Colonic mucosa (tissue), 4 donors: ENCODE data around the gene MEX3B. TPM values are rescaled to one million over a fixed set of nuclear protein-coding genes. Genes with fewer than 3 reads are reported as not detected.

Source experiments
- DNase-seq: peaks from one replicate; pipeline ENCODE4 v3.0.0-alpha.2; 2020
- H3K27ac ChIP-seq: fragments of 200-600 bp; one replicate; pipeline ENCODE4 v1.8.0; 2021
- H3K27me3 ChIP-seq: fragments of 200-600 bp; one replicate; pipeline ENCODE4 v1.8.0; 2021
- H3K36me3 ChIP-seq: fragments of 200-600 bp; one replicate; pipeline ENCODE4 v1.8.0; 2021
- H3K4me1 ChIP-seq: fragments of 200-600 bp; one replicate; pipeline ENCODE4 v1.8.0; 2021; ENCODE audit warnings: mild to moderate bottlenecking
- H3K4me3 ChIP-seq: fragments of 200-600 bp; one replicate; pipeline ENCODE4 v1.8.0; 2021
- H3K9ac ChIP-seq, 2 donors: one replicate each; pipeline ENCODE4 v1.7.0; 2013; ENCODE audit warnings: control low read depth in 2 of 2, low read depth in 2 of 2, low read length in 2 of 2
- H3K9me3 ChIP-seq: fragments of 200-600 bp; one replicate; pipeline ENCODE4 v1.8.0; 2021
- intact Hi-C: fragments of 100-400 bp; cut with DNase I; formaldehyde crosslinking; loops from one replicate; pipeline ENCODE4 v1.14.1; 2022
- total RNA-seq, 2 donors: library from RNA; stranded (reverse); fragmentation: NEBNext Ultra II Directional in 1 of 2; extraction: Animal tissue kit (Norgen Biotek cat#: 25700) in 1 of 2; gene quantifications; one replicate each; pipeline ENCODE4 v1.2.1, GENCODE V29; 2021
- TF ChIP-seq, protein P1 (sequence below): fragments of 200-600 bp; IDR thresholded peaks from one replicate; pipeline ENCODE4 v1.8.0; 2022; ENCODE audit warnings: antibody characterized with exemption, mild to moderate bottlenecking
- donor health status: healthy.
- donor health status: DM: no; HTN: no; CAD: no.
- donor health status: DM: no; HTN: no; CAD: no.

MEX3B gene
- total RNA-seq: 1 to 10 TPM in 1 of 2 donors, under 1 TPM in 1; 0.72 to 1.1 TPM

DNA sequence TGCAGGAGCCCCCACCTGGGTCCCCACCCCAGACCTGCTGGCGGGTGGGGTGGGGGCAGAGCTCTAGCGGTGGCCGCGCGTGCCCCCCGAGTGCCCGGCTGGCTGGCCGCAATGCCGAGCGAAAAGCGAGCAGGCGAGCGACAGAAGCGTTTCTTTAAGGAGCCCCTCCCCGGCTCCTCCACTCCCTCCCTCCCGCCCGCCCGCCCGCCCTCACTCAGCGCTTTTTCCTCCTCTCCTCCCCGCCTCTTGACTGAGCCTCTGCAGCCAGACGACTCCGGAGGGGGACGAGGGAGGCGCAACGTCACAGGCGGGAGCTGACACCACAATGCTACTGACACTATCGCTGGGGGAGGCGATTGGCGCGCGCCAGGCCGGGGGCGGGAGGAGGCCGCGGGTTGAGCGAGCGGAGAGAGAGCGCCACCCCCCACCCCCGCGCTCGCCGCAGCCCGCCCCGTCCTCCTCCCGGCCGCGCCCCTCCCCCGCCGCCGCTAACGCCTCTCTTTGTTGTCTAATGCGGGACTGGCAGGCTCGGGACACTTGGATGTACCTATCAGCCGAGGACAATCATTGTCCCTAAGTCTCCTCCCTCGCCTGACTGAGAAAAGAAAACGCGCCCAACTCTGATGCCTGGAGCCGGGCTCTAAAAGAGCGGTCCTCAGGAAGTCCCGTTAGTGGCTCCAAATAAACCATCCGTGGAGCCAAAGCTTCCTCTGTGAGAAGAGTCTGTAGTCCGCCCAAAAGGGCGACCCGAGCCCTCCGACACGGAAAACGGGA, at the start of gene MEX3B:
TSS of gene MEX3B (minus strand) at position 127 of the 774 bp plus-strand sequence. CDS start 313 bp downstream, outside the sequence.
- Histone ChIP-seq H3K4me3 (peak within 1 kb of the TSS; percentile 84), H3K27me3 (peaks cover 26% of the 10 kb centered on the region), H3K4me1 (peaks cover 7% of the 10 kb centered on the region), H3K36me3 (no peaks in the 10 kb centered on the region), H3K9ac (peak within 1 kb of the TSS; percentile 68 to 72), H3K9me3 (no peaks in the 10 kb centered on the region), H3K27ac (peak within 1 kb of the TSS; percentile 87)
- TF ChIP-seq, protein P1, sequence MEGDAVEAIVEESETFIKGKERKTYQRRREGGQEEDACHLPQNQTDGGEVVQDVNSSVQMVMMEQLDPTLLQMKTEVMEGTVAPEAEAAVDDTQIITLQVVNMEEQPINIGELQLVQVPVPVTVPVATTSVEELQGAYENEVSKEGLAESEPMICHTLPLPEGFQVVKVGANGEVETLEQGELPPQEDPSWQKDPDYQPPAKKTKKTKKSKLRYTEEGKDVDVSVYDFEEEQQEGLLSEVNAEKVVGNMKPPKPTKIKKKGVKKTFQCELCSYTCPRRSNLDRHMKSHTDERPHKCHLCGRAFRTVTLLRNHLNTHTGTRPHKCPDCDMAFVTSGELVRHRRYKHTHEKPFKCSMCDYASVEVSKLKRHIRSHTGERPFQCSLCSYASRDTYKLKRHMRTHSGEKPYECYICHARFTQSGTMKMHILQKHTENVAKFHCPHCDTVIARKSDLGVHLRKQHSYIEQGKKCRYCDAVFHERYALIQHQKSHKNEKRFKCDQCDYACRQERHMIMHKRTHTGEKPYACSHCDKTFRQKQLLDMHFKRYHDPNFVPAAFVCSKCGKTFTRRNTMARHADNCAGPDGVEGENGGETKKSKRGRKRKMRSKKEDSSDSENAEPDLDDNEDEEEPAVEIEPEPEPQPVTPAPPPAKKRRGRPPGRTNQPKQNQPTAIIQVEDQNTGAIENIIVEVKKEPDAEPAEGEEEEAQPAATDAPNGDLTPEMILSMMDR: no peak
- intact Hi-C loops: loop anchor here (10.0 kb wide), 1 partner anchor 561 kb away; no protein-coding TSS in a partner anchor
- peak; percentile 94 for DNase-seq

DNA sequence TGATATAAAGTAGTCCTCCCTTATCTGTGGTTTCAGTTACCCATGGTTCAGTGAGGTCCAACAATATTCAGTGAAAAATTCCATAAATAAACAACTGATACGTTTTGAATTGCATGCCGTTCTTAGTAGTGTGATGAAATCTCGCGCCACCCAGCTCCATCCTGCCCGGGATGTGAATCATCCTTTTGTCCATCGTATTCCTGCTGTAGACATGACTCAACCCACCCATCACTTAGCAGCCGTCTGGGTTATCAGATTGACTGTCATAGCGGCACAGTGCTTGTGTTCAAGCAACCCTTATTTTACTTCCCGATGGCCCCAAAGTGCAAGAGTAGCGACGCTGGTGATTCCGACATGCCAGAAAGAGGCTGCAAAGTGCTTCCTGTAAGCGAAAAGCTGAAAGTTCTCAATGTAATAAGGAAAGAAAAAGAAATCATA, 48.0 kb upstream of the MEX3B start:
- no peak overlapping the region for H3K27ac ChIP-seq
- intact Hi-C loops: no loop called here
- no peak overlapping the region for H3K9ac ChIP-seq
- no peaks in the 10 kb centered on the region for H3K36me3 ChIP-seq
- H3K4me1 ChIP-seq: no peaks in the 10 kb centered on the region
- no peak for DNase-seq
- no peak overlapping the region for H3K4me3 ChIP-seq
- no peaks in the 10 kb centered on the region for H3K9me3 ChIP-seq
- TF ChIP-seq, protein P1: no peak
- H3K27me3 ChIP-seq: no peaks in the 10 kb centered on the region

DNA sequence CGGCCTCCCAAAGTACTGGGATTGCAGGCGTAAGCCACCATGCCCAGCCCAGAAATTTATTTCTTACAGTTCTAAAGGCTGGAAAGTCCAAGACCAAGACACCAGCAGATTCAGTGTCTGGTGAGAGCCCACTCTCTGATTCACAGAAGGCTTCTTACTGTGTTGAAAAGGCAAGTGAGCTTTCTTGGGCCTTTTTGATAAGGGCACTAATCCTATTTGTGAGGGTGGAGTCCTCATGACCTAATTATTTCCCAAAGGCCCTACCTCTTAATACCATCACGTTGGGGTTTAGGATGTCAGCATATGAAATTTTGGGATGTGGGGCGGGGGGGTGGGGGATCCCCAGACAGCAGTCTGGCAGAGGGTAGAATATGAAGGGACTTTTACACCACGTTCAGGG, 47.5 kb upstream of the MEX3B start:
- Histone ChIP-seq H3K36me3 (no peaks in the 10 kb centered on the region), H3K9ac (no peak overlapping the region), H3K4me3 (no peak overlapping the region), H3K27ac (no peak overlapping the region), H3K4me1 (no peaks in the 10 kb centered on the region), H3K9me3 (no peaks in the 10 kb centered on the region), H3K27me3 (no peaks in the 10 kb centered on the region)
- TF ChIP-seq, protein P1: no peak
- intact Hi-C loops: no loop called here
- DNase-seq: no peak

DNA sequence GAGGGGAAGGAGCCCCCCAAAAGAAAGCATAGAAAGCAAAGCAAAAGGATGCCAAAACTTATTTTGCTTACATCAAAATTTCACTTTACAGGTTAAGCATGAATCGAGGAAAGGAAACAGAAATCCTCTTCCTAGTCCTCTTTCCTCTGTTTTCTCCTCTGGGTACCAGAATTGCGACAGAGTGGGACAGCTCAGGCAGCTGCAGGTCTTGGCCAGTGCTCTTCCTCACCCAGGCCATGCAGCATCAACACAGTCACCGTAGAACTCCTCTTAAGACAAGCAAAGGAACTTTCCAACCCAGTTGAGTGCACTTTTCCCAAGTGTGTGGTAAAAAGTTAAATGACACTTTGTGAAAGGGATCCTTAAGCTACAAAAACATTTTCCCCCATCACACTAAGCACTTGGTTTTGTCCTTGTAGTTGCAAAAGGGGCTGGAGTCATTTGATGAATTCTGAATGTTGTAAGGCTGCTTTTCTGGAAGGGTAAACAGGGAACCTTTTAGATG, 45.9 kb upstream of the MEX3B start:
- intact Hi-C loops: no loop called here
- no peaks in the 10 kb centered on the region for H3K9me3 ChIP-seq
- DNase-seq: no peak
- no peak overlapping the region for H3K9ac ChIP-seq
- TF ChIP-seq, protein P1: no peak
- no peak overlapping the region for H3K27ac ChIP-seq
- H3K4me1 ChIP-seq: no peaks in the 10 kb centered on the region
- H3K36me3 ChIP-seq: no peaks in the 10 kb centered on the region
- no peaks in the 10 kb centered on the region for H3K27me3 ChIP-seq
- H3K4me3 ChIP-seq: no peak overlapping the region

DNA sequence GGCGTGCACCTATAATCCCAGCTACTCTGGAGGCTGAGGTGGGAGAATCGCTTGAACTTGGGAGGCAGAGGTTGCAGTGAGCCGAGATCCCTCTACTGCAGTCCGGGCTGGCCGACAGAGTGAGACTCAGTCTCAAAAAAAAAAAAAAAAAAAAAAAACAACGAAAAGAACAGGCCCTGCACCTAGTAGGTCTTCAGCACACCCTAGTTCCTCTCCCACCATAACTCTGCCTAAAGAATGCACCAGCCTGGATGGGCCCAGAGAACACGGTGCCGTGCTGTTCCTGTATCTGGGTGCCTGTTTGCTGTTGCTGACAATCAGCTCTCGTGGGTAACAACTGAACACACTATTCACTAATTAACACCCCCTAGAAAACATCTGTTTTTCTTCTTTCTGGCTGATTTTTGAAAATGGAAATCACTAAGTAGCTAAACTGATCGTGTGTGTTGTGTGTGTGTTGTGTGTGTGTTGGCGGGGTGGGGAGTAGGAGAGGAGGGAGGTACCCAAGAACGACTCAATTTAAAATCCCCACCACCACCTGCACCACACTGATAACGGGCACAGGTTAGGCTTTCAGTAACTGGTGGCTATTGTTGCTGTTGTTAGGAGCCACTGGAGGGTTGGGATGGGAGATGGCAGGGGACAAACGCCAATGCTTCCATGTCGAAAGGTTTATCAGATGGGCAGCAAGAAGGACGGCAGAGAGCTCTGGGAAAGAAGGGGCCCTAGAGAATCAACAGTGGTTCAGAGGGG, 40.6 kb upstream of the MEX3B start:
- no peak for DNase-seq
- no peaks in the 10 kb centered on the region for H3K27me3 ChIP-seq
- TF ChIP-seq, protein P1: no peak
- no peak overlapping the region for H3K4me3 ChIP-seq
- intact Hi-C loops: no loop called here
- H3K9ac ChIP-seq: no peak overlapping the region
- H3K36me3 ChIP-seq: no peaks in the 10 kb centered on the region
- no peaks in the 10 kb centered on the region for H3K4me1 ChIP-seq
- no peak overlapping the region for H3K27ac ChIP-seq
- no peaks in the 10 kb centered on the region for H3K9me3 ChIP-seq
